Heart left ventricle (tissue), 16 donors: ENCODE results near the gene UBE4A. TPM values are rescaled to one million over a fixed set of nuclear protein-coding genes. Genes with fewer than 3 reads are reported as not detected.

ENCODE experiments used
- ATAC-seq, 4 donors: fragments of 200-7000 bp; cut with Tn5 transposase; one replicate each; pipeline ENCODE4 v1.9.1; 2020 to 2022; ENCODE audit warnings: moderate library complexity in 4 of 4, mild to moderate bottlenecking in 3 of 4, moderate number of reproducible peaks in 1 of 4
- DNase-seq, 5 donors: peaks; one replicate each; pipeline ENCODE4 v3.0.0-alpha.2; 2020
- H3K27ac ChIP-seq, 12 donors: fragments of 200-600 bp; sonication (generic) in 4 of 12; one replicate each; pipeline versions ENCODE4 v1.5.0 to v1.8.0; 2016 to 2022; ENCODE audit warnings: mild to moderate bottlenecking in 2 of 12
- H3K27me3 ChIP-seq, 9 donors: fragments of 200-600 bp; sonication (generic) in 2 of 9; one replicate each; pipeline versions ENCODE4 v1.5.1 to v1.8.0; 2016 to 2022; ENCODE audit warnings: mild to moderate bottlenecking in 3 of 9
- H3K36me3 ChIP-seq, 9 donors: fragments of 200-600 bp; sonication (generic) in 2 of 9; one replicate each; pipeline versions ENCODE4 v1.5.0 to v1.8.0; 2018 to 2022; ENCODE audit warnings: mild to moderate bottlenecking in 2 of 9
- H3K4me1 ChIP-seq, 12 donors: fragments of 200-600 bp; sonication (generic) in 4 of 12; one replicate each; pipeline versions ENCODE4 v1.5.0 to v1.8.0; 2016 to 2022; ENCODE audit warnings: mild to moderate bottlenecking in 3 of 12
- H3K4me3 ChIP-seq, 12 donors: fragments of 200-600 bp; sonication (generic) in 4 of 12; one replicate each; pipeline versions ENCODE4 v1.5.0 to v1.8.0; 2017 to 2022; ENCODE audit warnings: mild to moderate bottlenecking in 9 of 12, moderate library complexity in 4 of 12
- H3K9me3 ChIP-seq, 12 donors: fragments of 200-600 bp; sonication (generic) in 4 of 12; one replicate each; pipeline versions ENCODE4 v1.5.0 to v1.8.0; 2016 to 2022; ENCODE audit warnings: mild to moderate bottlenecking in 1 of 12
- POLR2A ChIP-seq, 2 donors: fragments of 450-650 bp; IDR thresholded peaks; one replicate each; pipeline ENCODE4 v1.6.1; 2017; ENCODE audit warnings: antibody characterized with exemption in 2 of 2, mild to moderate bottlenecking in 2 of 2, moderate library complexity in 2 of 2
- WGBS, 4 donors: extraction: QIAGEN DNeasy Blood & Tissue Kit in 2 of 4; methylation state at CpG; one replicate each; pipeline versions ENCODE4 v1.1.5 to v1.1.7; 2013 to 2018; 5-methylcytosine and 5-hydroxymethylcytosine counted together
- intact Hi-C, 10 donors: fragments of 100-400 bp; cut with DNase I; formaldehyde crosslinking; loops; one replicate each; pipeline versions ENCODE4 v1.11.1 to v1.14.2; 2022
- polyA plus RNA-seq, 2 donors: library from polyadenylated mRNA; stranded (reverse); fragments of 200-250 nt; gene quantifications; one replicate each; pipeline ENCODE4 v1.2.3, GENCODE V29; 2013
- total RNA-seq, 9 donors: library from RNA; depleted of rRNA in 2 of 9; stranded (reverse); fragments of >200 nt in 2 of 9; fragmentation: NEBNext Ultra II Directional in 3 of 9; extraction: Animal tissue kit (Norgen Biotek cat#: 25700) in 3 of 9; gene quantifications; one replicate each; pipeline versions ENCODE4 v1.1.0 to v1.2.4, GENCODE V29; 2016 to 2023
- TF ChIP-seq, protein P1 (sequence below), 12 donors: fragments of 200-600 bp; sonication (generic) in 4 of 12; IDR thresholded peaks; one replicate each; pipeline versions ENCODE4 v1.5.0 to v1.8.0; 2018 to 2022; ENCODE audit warnings: antibody characterized with exemption in 12 of 12, mild to moderate bottlenecking in 5 of 12
- donor health status: ischemic (EF 13 %, LVEDD 7.1; RV severe dilation, severe dysfunction).
- donor health status: healthy with polysubstance abuse.
- donor health status: DM: no; HTN: yes; CAD: no.
- donor health status: DM: no; HTN: no; CAD: no.
- donor health status: ischemic (EF 25% LVEDD 6.9; RV normal size, moderate dysfunction).
- donor health status: ischemic (EF 25% LVEDD 5.7; RV mildly dilated, moderate dysfunction).
- donor health status: healthy.
- donor health status: DM: yes; HTN: yes; CAD: no.
- donor health status: ischemic (EF 35%, LVEDD 5.7; RV mildly dilated, moderate dysfunction).
- donor health status: nonischemic (EF 11% LVEDD 7.7; RV severe dilation, severe dysfunction).
- donor health status: DM: yes; HTN: yes; CAD: no.
- donor health status: PGD.
- donor health status: ischemic (EF 29% LVEDD 5.4; RV normal size, mild dysfunction).
- donor health status: nonischemic (EF 23%, LVEDD 6.1; RV moderate dilation, normal function).

UBE4A gene
- total and polyA plus RNA-seq, 11 donors, result 13.0 to 50.3 (median 39.7) TPM

DNA sequence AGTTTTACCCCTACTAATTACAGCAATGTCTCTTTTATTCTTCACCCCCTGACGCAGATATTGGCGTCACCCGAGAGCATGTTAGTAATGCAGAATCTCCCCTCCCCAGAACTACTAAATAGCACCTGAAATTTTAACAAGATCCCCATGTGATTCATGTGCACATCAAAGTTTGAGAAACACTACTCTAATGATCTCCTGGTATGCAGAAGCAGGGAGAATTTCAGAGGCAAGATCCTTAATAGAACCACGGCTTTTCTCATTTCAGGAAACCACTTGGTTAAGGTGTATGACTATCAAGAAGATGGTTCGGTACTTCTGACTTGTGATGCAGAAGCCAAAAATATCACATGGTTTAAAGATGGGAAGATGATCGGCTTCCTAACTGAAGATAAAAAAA lies 9.9 kb upstream of the UBE4A start:
- Histone ChIP-seq H3K27ac (no peak overlapping the region), H3K9me3 (no peaks in the 10 kb centered on the region), H3K27me3 (peaks cover 0 to 20% (median 0%) of the 10 kb centered on the region in 9 donors), H3K4me3 (no peak overlapping the region), H3K4me1 (no peaks in the 10 kb centered on the region), H3K36me3 (peaks cover 0 to 9% (median 0%) of the 10 kb centered on the region in 9 donors)
- no peak for ATAC-seq
- no peak for DNase-seq
- intact Hi-C loops, result loop anchor here in 1 of 10 donors (5.0 kb wide), 1 partner anchor 47 kb away; the partner anchor contains the start of gene CD3E
- WGBS, 4 donors, result 75 to 78% (median 77%) methylated on average over 6 of the region's 6 CpGs
- TF ChIP-seq POLR2A (IDR thresholded peaks at IDR 0.05), result no peak
- TF ChIP-seq, protein P1, sequence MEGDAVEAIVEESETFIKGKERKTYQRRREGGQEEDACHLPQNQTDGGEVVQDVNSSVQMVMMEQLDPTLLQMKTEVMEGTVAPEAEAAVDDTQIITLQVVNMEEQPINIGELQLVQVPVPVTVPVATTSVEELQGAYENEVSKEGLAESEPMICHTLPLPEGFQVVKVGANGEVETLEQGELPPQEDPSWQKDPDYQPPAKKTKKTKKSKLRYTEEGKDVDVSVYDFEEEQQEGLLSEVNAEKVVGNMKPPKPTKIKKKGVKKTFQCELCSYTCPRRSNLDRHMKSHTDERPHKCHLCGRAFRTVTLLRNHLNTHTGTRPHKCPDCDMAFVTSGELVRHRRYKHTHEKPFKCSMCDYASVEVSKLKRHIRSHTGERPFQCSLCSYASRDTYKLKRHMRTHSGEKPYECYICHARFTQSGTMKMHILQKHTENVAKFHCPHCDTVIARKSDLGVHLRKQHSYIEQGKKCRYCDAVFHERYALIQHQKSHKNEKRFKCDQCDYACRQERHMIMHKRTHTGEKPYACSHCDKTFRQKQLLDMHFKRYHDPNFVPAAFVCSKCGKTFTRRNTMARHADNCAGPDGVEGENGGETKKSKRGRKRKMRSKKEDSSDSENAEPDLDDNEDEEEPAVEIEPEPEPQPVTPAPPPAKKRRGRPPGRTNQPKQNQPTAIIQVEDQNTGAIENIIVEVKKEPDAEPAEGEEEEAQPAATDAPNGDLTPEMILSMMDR (IDR thresholded peaks at IDR 0.05), result no peak

DNA sequence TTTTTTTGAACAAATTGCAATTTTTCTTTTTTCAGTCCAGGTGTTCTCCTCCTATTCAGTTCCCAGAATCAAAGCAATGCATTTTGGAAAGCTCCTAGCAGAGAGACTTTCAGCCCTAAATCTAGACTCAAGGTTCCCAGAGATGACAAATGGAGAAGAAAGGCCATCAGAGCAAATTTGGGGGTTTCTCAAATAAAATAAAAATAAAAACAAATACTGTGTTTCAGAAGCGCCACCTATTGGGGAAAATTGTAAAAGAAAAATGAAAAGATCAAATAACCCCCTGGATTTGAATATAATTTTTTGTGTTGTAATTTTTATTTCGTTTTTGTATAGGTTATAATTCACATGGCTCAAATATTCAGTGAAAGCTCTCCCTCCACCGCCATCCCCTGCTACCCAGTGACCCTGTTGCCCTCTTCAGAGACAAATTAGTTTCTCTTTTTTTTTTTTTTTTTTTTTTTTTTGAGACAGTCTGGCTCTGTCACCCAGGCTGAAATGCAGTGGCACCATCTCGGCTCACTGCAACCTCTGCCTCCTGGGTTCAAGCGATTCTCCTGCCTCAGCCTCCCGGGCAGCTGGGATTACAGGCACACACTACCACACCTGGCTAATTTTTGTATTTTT lies 6.2 kb upstream of the UBE4A start:
- intact Hi-C loops, result loop anchor here (2.0 to 10.0 kb wide), 7 partner anchors 56 to 208 kb away; no protein-coding TSS in a partner anchor
- ATAC-seq, result no peak
- H3K27ac ChIP-seq, result no peak overlapping the region
- H3K27me3 ChIP-seq, result peaks cover 0 to 14% (median 0%) of the 10 kb centered on the region in 9 donors
- H3K4me3 ChIP-seq, result no peak overlapping the region
- TF ChIP-seq POLR2A (IDR thresholded peaks at IDR 0.05), result no peak
- TF ChIP-seq, protein P1 (IDR thresholded peaks at IDR 0.05), result peak; percentile 24 to 72 (median 58)
- no peaks in the 10 kb centered on the region for H3K4me1 ChIP-seq
- no peaks in the 10 kb centered on the region for H3K9me3 ChIP-seq
- 13 to 18% (median 14%) methylated on average over 6 of the region's 6 CpGs for WGBS, 4 donors
- DNase-seq, result no peak
- peaks cover 0 to 9% (median 0%) of the 10 kb centered on the region in 9 donors for H3K36me3 ChIP-seq

DNA sequence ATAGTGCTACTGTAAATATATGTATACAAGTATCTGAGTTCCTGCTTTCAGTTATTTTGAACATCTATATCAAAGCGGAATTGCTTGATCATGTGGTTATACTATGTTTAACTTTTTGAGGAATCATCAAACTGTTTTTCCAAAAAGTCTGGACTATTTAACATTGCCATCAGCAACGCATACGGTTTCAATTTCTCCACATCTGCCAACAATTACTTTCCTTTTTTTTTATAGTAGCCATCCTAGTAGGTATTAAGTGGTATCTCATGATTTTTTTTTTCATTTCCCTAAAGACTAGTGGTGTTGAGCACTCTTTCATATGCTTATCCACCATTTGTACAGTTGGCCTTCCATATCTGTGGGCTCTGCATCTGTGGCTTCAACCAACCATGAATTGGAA lies 1.3 kb upstream of the UBE4A start:
- no peaks in the 10 kb centered on the region for H3K9me3 ChIP-seq
- ATAC-seq (no peak), DNase-seq (no peak)
- TF ChIP-seq POLR2A (IDR thresholded peaks at IDR 0.05), result no peak
- TF ChIP-seq, protein P1 (IDR thresholded peaks at IDR 0.05), result no peak
- H3K27me3 ChIP-seq, result no peaks in the 10 kb centered on the region
- WGBS, 4 donors, result 49 to 71% (median 66%) methylated on average over 3 of the region's 3 CpGs
- intact Hi-C loops, result loop anchor here in 6 of 10 donors (5.0 to 10.0 kb wide), 3 partner anchors 161 to 213 kb away; no protein-coding TSS in a partner anchor
- H3K4me3 ChIP-seq, result no peak overlapping the region
- H3K27ac ChIP-seq, result no peak overlapping the region
- peaks cover 0 to 30% (median 19%) of the 10 kb centered on the region in 12 donors for H3K4me1 ChIP-seq
- H3K36me3 ChIP-seq, result peaks cover 0 to 7% (median 0%) of the 10 kb centered on the region in 9 donors

DNA sequence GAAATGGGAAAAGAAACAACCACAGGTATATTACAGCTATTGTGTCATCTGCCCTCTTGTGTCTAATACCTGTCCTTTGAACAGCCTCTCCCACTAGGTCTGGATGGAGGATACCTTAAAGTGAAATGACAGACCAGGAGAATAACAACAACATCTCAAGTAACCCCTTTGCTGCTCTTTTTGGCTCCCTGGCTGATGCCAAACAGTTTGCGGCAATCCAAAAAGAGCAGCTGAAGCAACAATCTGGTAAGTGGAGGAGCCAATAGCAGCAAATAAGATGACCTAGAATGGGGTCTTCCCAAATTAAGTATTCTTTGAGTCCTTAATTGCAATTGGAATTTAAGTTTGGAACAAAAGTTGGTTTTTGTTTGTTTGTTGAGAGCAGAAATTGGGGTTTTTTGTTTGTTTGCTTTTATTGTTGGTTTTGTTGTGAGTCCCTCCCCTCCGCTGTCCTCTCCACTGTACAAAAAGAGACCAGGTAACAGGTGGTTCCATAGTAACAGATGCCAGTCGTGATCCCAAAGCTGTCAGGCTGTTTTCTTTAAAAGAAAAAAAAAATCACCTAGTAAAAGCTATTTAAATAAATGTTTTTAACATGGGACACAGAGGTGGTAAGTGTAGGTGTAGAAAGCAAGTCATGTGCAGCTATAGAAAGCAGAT lies 5.7 kb downstream of the UBE4A start:
- DNase-seq, result no peak
- H3K27me3 ChIP-seq, result no peaks in the 10 kb centered on the region
- H3K27ac ChIP-seq, result peak overlapping the region in 9 of 12 donors; percentile 64 to 87 (median 76)
- intact Hi-C loops, result no loop called here
- H3K4me1 ChIP-seq, result peaks cover 0 to 43% (median 16%) of the 10 kb centered on the region in 12 donors
- 90 to 96% (median 94%) methylated on average over 3 of the region's 3 CpGs for whole genome bisulfite sequencing, 4 donors
- ATAC-seq, result no peak
- no peaks in the 10 kb centered on the region for H3K9me3 ChIP-seq
- peaks cover 0 to 70% (median 51%) of the 10 kb centered on the region in 9 donors for H3K36me3 ChIP-seq
- H3K4me3 ChIP-seq, result no peak overlapping the region
- TF ChIP-seq POLR2A (IDR thresholded peaks at IDR 0.05), result no peak
- TF ChIP-seq, protein P1 (IDR thresholded peaks at IDR 0.05), result no peak
